Endothelial cell of umbilical vein (primary cell): ENCODE measurements around the gene MON1A.

Source experiments
- EZH2 ChIP-seq: IDR thresholded peaks from 2 replicates; pipeline ENCODE4 v1.6.1; 2012; ENCODE audit warnings: borderline replicate concordance, low read depth, mild to moderate bottlenecking, moderate library complexity, low read length, inconsistent platforms; ENCODE audit not compliant: severe bottlenecking
- FOS ChIP-seq: IDR thresholded peaks from 2 replicates; pipeline ENCODE4 v1.6.1; 2011; ENCODE audit warnings: mild to moderate bottlenecking, low read length, moderate library complexity, borderline replicate concordance; ENCODE audit not compliant: insufficient read depth
- GATA2 ChIP-seq: IDR thresholded peaks from 2 replicates; pipeline ENCODE4 v1.7.0; 2011; ENCODE audit warnings: low read depth, mild to moderate bottlenecking, moderate library complexity, mixed read lengths, low read length; ENCODE audit not compliant: insufficient read length, insufficient read depth
- JUN ChIP-seq: IDR thresholded peaks from 2 replicates; pipeline ENCODE4 v1.6.1; 2011; ENCODE audit warnings: borderline replicate concordance, low read depth; ENCODE audit not compliant: insufficient read length, insufficient read depth
- MYC ChIP-seq: IDR thresholded peaks from one replicate; pipeline ENCODE4 v1.6.1; 2011; ENCODE audit warnings: mild to moderate bottlenecking, low read depth, low read length
- POLR2A ChIP-seq: IDR thresholded peaks from 2 replicates; pipeline ENCODE4 v1.6.1; 2012; ENCODE audit warnings: low read depth, mild to moderate bottlenecking, control low read depth, low read length
- POLR2AphosphoS5 ChIP-seq: IDR thresholded peaks from 2 replicates; pipeline ENCODE4 v1.6.1; 2012; ENCODE audit warnings: low read depth, mild to moderate bottlenecking, control low read depth, low read length, moderate library complexity; ENCODE audit not compliant: insufficient read depth
- TF ChIP-seq, protein P1 (sequence below), 2 donors: IDR thresholded peaks; 1 replicate in 1 of 2; 2 replicates in 1 of 2; pipeline ENCODE4 v1.5.1; 2011; ENCODE audit warnings: low read length in 2 of 2, mild to moderate bottlenecking in 2 of 2, moderate library complexity in 2 of 2, control low read depth in 1 of 2, inconsistent platforms in 1 of 2, low read depth in 1 of 2; ENCODE audit not compliant: insufficient read depth in 1 of 2; ENCODE audit errors: extremely low read depth in 1 of 2
- TF ChIP-seq, protein P2 (sequence below): IDR thresholded peaks from 2 replicates; pipeline ENCODE4 v1.6.1; 2011; ENCODE audit not compliant: insufficient read depth, insufficient read length

DNA sequence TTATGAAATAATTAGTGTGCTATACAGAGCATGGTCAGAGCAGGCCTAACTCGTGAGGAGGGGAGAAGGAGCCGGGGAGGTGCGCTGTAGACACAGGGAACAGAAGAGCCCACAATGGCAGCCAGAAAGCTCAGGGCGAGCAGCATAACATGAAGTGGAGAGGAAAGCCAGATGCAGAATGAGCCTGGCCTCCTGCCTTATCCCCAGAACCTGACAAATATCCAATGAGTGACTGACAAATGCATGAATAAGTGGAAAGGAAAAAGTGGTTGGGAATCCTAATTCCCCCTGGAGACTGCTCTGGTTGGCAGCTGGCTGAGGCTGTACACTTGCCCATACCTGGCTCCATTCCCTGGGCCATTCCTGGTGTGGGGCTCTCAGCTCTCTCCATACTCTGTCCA is 16.7 kb downstream of the MON1A start:
- TF ChIP-seq, protein P1, sequence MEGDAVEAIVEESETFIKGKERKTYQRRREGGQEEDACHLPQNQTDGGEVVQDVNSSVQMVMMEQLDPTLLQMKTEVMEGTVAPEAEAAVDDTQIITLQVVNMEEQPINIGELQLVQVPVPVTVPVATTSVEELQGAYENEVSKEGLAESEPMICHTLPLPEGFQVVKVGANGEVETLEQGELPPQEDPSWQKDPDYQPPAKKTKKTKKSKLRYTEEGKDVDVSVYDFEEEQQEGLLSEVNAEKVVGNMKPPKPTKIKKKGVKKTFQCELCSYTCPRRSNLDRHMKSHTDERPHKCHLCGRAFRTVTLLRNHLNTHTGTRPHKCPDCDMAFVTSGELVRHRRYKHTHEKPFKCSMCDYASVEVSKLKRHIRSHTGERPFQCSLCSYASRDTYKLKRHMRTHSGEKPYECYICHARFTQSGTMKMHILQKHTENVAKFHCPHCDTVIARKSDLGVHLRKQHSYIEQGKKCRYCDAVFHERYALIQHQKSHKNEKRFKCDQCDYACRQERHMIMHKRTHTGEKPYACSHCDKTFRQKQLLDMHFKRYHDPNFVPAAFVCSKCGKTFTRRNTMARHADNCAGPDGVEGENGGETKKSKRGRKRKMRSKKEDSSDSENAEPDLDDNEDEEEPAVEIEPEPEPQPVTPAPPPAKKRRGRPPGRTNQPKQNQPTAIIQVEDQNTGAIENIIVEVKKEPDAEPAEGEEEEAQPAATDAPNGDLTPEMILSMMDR (IDR thresholded peaks at IDR 0.05; ENCODE audit: extremely low read depth in 1 of 2, insufficient read depth in 1 of 2, low read depth in 1 of 2, low read length in 2 of 2), result no peak
- TF ChIP-seq GATA2, result no peak
- no peak for TF ChIP-seq EZH2
- TF ChIP-seq POLR2A, result no peak
- no peak for TF ChIP-seq POLR2AphosphoS5
- TF ChIP-seq, protein P2, sequence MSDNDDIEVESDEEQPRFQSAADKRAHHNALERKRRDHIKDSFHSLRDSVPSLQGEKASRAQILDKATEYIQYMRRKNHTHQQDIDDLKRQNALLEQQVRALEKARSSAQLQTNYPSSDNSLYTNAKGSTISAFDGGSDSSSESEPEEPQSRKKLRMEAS, result no peak
- no peak for TF ChIP-seq MYC
- TF ChIP-seq JUN, result no peak
- TF ChIP-seq FOS, result no peak
